Stimulated activated CD4-positive, alpha-beta T cell treated with anti-CD3 and anti-CD28 coated beads, TNF-alpha, amount 100 ng/mL, for 24 hours (primary cell): ENCODE data around the gene BOD1L1.

Experiments used
- DNase-seq, 3 experiments: peaks; one replicate each; pipeline ENCODE4 v3.0.0-alpha.2; 2020; ENCODE audit warnings: low read depth in 3 of 3

Gene BOD1L1

GRCh38 chr4:13525606-13526281 is 101.8 kb downstream of the BOD1L1 start:
- no peak for DNase-seq

GRCh38 chr4:13524504-13525243 is 102.9 kb downstream of the BOD1L1 start:
- DNase-seq, result no peak

GRCh38 chr4:13523591-13524503 is 103.7 kb downstream of the BOD1L1 start:
- no peak for DNase-seq

GRCh38 chr4:13523105-13523477 is 104.4 kb downstream of the BOD1L1 start:
- DNase-seq, result no peak

- no peak for DNase-seq
Measured at GRCh38 chr4:13522282-13523104, 105.0 kb downstream of the BOD1L1 start.

GRCh38 chr4:13521047-13521446 is 106.5 kb downstream of the BOD1L1 start:
- DNase-seq, result no peak
